ENCODE data around the gene OPHN1. TPM values are rescaled to one million over a fixed set of nuclear protein-coding genes. Genes with fewer than 3 reads are reported as not detected.

Gene OPHN1
- total and polyA plus RNA-seq, 4 donors, result 0.25 to 9.7 (median 4.9) TPM

DNA sequence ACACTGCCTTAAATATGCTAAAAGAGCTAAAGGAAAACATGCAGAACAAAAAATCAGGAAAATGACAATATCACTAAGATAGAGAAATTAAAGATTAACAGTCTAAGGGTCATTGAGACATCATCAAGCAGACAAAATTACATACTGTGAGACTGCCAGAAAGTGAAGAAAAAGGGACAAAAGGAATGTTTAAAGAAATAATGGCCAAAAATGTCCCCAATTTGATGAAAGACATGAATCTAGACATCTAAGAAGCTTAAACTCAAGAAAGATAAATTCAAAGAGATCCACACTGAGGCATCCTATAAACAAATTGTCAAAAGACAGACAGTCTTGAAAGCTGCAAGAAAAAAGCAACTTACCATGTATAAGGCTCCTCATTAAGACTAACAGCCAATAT, 63.7 kb downstream of the OPHN1 start:
- Histone ChIP-seq H3K36me3 (ENCODE audit: control insufficient read depth in 1 of 2, insufficient read depth in 2 of 2, low read length in 1 of 2) (no peaks in the 10 kb centered on the region), H3K9me3 (ENCODE audit: control insufficient read depth, low read length) (peaks cover 1% of the 10 kb centered on the region), H3K27ac (ENCODE audit: low read depth in 1 of 2, low read length in 2 of 2) (no peak overlapping the region), H3K4me1 (ENCODE audit: control insufficient read depth in 1 of 2, insufficient read depth in 2 of 2, low read length in 2 of 2) (no peaks in the 10 kb centered on the region), H3K27me3 (ENCODE audit: control insufficient read depth in 1 of 2, insufficient read depth in 2 of 2, low read length in 1 of 2) (no peaks in the 10 kb centered on the region), H3K4me3 (ENCODE audit: low read length in 2 of 2) (no peak overlapping the region)
- DNase-seq, result no peak
- intact Hi-C loops (cut with DNase I), result no loop called here
- ATAC-seq (ENCODE audit: low FRiP score), result no peak

DNA sequence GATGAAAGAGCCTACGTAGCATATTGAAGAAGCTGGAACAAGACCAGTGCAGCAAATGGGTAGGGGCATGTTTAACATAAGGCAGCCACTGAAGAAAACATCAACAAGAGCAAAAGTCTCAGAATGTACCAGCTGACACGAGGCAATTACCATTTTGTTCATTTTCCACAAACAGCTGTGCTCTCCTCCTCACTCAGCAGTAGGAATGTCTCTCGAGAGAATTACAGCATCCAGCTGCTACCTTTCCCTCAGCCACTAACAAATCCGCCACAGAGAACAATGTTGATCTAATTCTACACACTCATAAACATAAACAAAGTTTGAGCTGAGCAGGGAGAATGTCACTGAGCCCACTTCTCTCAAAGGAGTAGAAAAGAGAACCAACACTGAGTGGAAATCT, 68.0 kb downstream of the OPHN1 start:
- no peaks in the 10 kb centered on the region for H3K4me1 ChIP-seq (ENCODE audit: control insufficient read depth in 1 of 2, insufficient read depth in 2 of 2, low read length in 2 of 2)
- no peaks in the 10 kb centered on the region for H3K36me3 ChIP-seq (ENCODE audit: control insufficient read depth in 1 of 2, insufficient read depth in 2 of 2, low read length in 1 of 2)
- 52 to 78% methylated on average over 4 of the region's 4 CpGs for WGBS, 2 donors
- H3K4me3 ChIP-seq (ENCODE audit: low read length in 2 of 2), result no peak overlapping the region
- H3K9me3 ChIP-seq (ENCODE audit: control insufficient read depth, low read length), result peaks cover 1% of the 10 kb centered on the region
- no peaks in the 10 kb centered on the region for H3K27me3 ChIP-seq (ENCODE audit: control insufficient read depth in 1 of 2, insufficient read depth in 2 of 2, low read length in 1 of 2)
- H3K27ac ChIP-seq (ENCODE audit: low read depth in 1 of 2, low read length in 2 of 2), result no peak overlapping the region
- DNase-seq (no peak), ATAC-seq (ENCODE audit: low FRiP score) (no peak)
- intact Hi-C loops (cut with DNase I), result no loop called here

DNA sequence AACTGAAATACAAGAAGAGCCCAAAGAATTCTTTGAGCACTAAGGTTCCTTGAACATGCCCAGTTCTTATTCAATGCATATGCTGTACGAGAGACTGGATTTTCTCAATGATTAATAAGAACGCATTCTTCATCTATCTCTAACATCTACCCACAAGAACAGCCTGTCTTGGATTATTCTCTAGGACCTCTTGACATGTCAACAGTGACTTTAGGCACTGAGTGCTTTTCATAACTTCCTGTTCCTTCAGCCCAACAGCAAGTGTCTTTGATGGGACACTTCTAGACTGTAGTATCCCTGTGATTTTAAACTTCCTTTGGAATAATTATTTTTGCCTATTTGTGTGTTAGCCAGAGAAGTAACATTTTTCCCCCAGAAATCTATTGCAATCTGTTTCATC, 69.3 kb downstream of the OPHN1 start:
- Histone ChIP-seq H3K36me3 (ENCODE audit: control insufficient read depth in 1 of 2, insufficient read depth in 2 of 2, low read length in 1 of 2) (no peaks in the 10 kb centered on the region), H3K9me3 (ENCODE audit: control insufficient read depth, low read length) (no peaks in the 10 kb centered on the region), H3K4me3 (ENCODE audit: low read length in 2 of 2) (no peak overlapping the region), H3K4me1 (ENCODE audit: control insufficient read depth in 1 of 2, insufficient read depth in 2 of 2, low read length in 2 of 2) (no peaks in the 10 kb centered on the region), H3K27me3 (ENCODE audit: control insufficient read depth in 1 of 2, insufficient read depth in 2 of 2, low read length in 1 of 2) (no peaks in the 10 kb centered on the region), H3K27ac (ENCODE audit: low read depth in 1 of 2, low read length in 2 of 2) (no peak overlapping the region)
- WGBS, 2 donors, result 82% methylated on average over 2 of the region's 2 CpGs
- ATAC-seq (ENCODE audit: low FRiP score) (no peak), DNase-seq (no peak)
- intact Hi-C loops (cut with DNase I), result no loop called here

DNA sequence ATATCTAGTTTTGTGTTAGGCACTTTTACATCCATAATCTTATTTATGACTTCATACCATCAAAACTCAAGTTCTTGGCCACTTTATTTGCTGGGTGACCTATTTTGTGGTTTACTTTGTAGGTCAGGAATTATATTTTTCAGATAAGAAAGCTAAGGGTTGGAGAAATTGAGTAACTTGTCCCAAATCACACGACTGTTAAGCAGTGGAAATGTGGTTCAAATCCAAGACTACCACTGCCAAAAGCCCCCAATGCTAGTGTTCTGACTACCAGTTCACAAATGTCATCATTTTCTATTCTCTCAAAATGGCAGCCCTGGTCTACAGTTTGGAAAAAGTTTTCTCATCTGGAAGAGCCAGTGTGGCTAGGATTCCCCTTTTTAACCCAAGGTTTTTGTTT, 74.6 kb downstream of the OPHN1 start:
- ATAC-seq (ENCODE audit: low FRiP score) (no peak), DNase-seq (no peak)
- Histone ChIP-seq H3K27ac (ENCODE audit: low read depth in 1 of 2, low read length in 2 of 2) (no peak overlapping the region), H3K9me3 (ENCODE audit: control insufficient read depth, low read length) (no peaks in the 10 kb centered on the region), H3K4me1 (ENCODE audit: control insufficient read depth in 1 of 2, insufficient read depth in 2 of 2, low read length in 2 of 2) (no peaks in the 10 kb centered on the region), H3K27me3 (ENCODE audit: control insufficient read depth in 1 of 2, insufficient read depth in 2 of 2, low read length in 1 of 2) (no peaks in the 10 kb centered on the region), H3K36me3 (ENCODE audit: control insufficient read depth in 1 of 2, insufficient read depth in 2 of 2, low read length in 1 of 2) (no peaks in the 10 kb centered on the region), H3K4me3 (ENCODE audit: low read length in 2 of 2) (no peak overlapping the region)
- intact Hi-C loops (cut with DNase I), result no loop called here
- WGBS, 2 donors, result 10 to 19% methylated on average over 1 of the region's 1 CpG

DNA sequence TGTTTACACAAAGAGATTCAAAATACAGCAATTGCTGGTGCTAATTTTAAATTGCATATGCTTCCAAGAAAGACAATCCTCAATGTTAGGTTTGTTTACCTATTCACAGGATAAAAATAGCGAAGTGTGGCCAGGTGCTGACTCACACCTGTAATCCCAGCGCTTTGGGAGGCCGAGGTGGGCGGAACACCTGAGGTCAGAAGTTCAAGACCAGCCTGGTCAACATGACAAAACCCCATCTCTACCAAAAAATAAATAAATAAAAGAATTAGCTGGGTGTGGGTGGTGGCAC, 77.7 kb downstream of the OPHN1 start:
- Histone ChIP-seq H3K4me3 (ENCODE audit: low read length in 2 of 2) (no peak overlapping the region), H3K36me3 (ENCODE audit: control insufficient read depth in 1 of 2, insufficient read depth in 2 of 2, low read length in 1 of 2) (no peaks in the 10 kb centered on the region), H3K27me3 (ENCODE audit: control insufficient read depth in 1 of 2, insufficient read depth in 2 of 2, low read length in 1 of 2) (no peaks in the 10 kb centered on the region), H3K4me1 (ENCODE audit: control insufficient read depth in 1 of 2, insufficient read depth in 2 of 2, low read length in 2 of 2) (no peaks in the 10 kb centered on the region), H3K9me3 (ENCODE audit: control insufficient read depth, low read length) (no peaks in the 10 kb centered on the region), H3K27ac (ENCODE audit: low read depth in 1 of 2, low read length in 2 of 2) (no peak overlapping the region)
- WGBS, 2 donors, result 43 to 47% methylated on average over 4 of the region's 4 CpGs
- intact Hi-C loops (cut with DNase I), result no loop called here
- DNase-seq (no peak), ATAC-seq (ENCODE audit: low FRiP score) (no peak)

DNA sequence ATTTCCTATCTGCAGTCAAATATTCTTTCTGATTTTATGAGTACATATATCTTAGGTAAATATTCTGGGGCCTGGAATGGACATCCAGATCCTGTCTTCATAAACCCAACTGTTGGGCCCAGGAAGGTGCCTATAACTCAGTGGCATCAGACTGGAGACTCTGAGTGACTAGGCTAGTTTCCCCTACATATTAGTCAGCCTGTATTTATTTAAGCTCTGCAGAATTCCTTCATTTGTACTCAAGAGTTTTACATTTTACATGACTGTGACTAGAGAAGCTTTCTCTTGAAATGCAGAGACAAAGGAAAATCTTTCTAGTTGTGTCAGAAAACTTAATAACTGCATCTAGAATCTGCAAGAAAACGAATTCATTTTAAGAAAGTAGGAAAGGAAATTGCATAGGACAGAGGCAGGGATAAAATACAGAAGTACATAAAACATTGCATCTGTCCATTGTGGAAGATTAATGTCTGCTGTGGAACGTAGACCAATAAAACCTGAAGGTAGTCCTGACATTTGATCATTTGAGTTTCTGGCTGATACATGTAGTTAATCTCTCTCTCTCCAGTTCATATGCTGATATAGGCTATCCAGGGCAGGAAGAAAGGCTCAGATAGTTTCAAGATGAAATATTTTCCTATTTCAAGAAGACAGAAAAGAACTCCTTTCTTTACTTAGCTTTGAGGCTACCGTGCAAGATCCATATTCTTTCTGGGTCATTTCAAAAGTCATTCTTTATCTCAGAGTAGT, 78.2 kb downstream of the OPHN1 start:
- Histone ChIP-seq H3K27ac (ENCODE audit: low read depth in 1 of 2, low read length in 2 of 2) (no peak overlapping the region), H3K4me3 (ENCODE audit: low read length in 2 of 2) (no peak overlapping the region), H3K9me3 (ENCODE audit: control insufficient read depth, low read length) (no peaks in the 10 kb centered on the region), H3K27me3 (ENCODE audit: control insufficient read depth in 1 of 2, insufficient read depth in 2 of 2, low read length in 1 of 2) (no peaks in the 10 kb centered on the region), H3K4me1 (ENCODE audit: control insufficient read depth in 1 of 2, insufficient read depth in 2 of 2, low read length in 2 of 2) (no peaks in the 10 kb centered on the region), H3K36me3 (ENCODE audit: control insufficient read depth in 1 of 2, insufficient read depth in 2 of 2, low read length in 1 of 2) (no peaks in the 10 kb centered on the region)
- intact Hi-C loops (cut with DNase I), result no loop called here
- WGBS, 2 donors, result 12 to 19% methylated on average over 3 of the region's 3 CpGs
- ATAC-seq (ENCODE audit: low FRiP score) (no peak), DNase-seq (no peak)

DNA sequence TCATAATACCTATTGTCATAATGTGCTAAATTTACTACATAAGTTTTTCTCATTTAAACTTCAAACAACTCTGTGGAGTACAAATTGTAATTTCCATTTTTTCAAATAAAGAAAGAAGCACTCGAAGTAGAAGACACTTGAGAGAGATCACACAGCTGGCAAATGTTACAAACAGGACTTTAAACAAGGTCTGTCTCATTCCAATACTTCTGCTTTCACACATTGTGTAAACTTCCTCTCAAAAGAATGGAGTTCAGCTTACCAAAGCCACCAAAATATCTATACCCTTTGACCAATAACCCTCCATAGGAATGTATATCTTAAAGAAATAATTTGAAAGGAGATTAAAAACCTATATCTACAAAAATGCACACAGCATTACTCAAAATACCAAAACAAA, 88.3 kb downstream of the OPHN1 start:
- no peak for DNase-seq
- no peak overlapping the region for H3K4me3 ChIP-seq (ENCODE audit: low read length in 2 of 2)
- intact Hi-C loops (cut with DNase I), result no loop called here
- H3K9me3 ChIP-seq (ENCODE audit: control insufficient read depth, low read length), result no peaks in the 10 kb centered on the region
- H3K36me3 ChIP-seq (ENCODE audit: control insufficient read depth in 1 of 2, insufficient read depth in 2 of 2, low read length in 1 of 2), result no peaks in the 10 kb centered on the region
- no peak for ATAC-seq (ENCODE audit: low FRiP score)
- H3K27ac ChIP-seq (ENCODE audit: low read depth in 1 of 2, low read length in 2 of 2), result no peak overlapping the region
- H3K27me3 ChIP-seq (ENCODE audit: control insufficient read depth in 1 of 2, insufficient read depth in 2 of 2, low read length in 1 of 2), result no peaks in the 10 kb centered on the region
- no peaks in the 10 kb centered on the region for H3K4me1 ChIP-seq (ENCODE audit: control insufficient read depth in 1 of 2, insufficient read depth in 2 of 2, low read length in 2 of 2)
- 36 to 71% methylated on average over 1 of the region's 1 CpG for WGBS, 2 donors

DNA sequence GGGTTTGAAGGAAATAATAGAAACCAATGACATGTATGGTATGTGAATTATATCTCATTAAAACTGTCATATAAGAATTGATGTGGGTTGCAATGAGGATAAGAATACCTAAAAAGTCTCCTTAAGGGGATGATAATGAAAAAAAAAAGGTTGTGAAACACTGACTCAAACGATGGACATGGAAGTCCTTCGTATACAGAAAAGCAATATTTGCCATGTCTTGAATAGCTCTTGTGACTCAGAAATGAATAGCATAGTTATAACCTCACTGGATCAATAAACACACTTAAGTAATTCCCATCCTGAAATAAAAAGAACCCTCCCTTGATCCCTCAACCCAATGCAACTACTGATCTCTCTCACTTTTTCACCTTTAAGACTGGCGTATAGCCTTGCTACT, 89.7 kb downstream of the OPHN1 start:
- Histone ChIP-seq H3K4me1 (ENCODE audit: control insufficient read depth in 1 of 2, insufficient read depth in 2 of 2, low read length in 2 of 2) (no peaks in the 10 kb centered on the region), H3K27ac (ENCODE audit: low read depth in 1 of 2, low read length in 2 of 2) (no peak overlapping the region), H3K36me3 (ENCODE audit: control insufficient read depth in 1 of 2, insufficient read depth in 2 of 2, low read length in 1 of 2) (no peaks in the 10 kb centered on the region), H3K9me3 (ENCODE audit: control insufficient read depth, low read length) (no peaks in the 10 kb centered on the region), H3K4me3 (ENCODE audit: low read length in 2 of 2) (no peak overlapping the region), H3K27me3 (ENCODE audit: control insufficient read depth in 1 of 2, insufficient read depth in 2 of 2, low read length in 1 of 2) (no peaks in the 10 kb centered on the region)
- 87 to 95% methylated on average over 3 of the region's 3 CpGs for WGBS, 2 donors
- ATAC-seq (ENCODE audit: low FRiP score) (no peak), DNase-seq (no peak)
- intact Hi-C loops (cut with DNase I), result no loop called here

DNA sequence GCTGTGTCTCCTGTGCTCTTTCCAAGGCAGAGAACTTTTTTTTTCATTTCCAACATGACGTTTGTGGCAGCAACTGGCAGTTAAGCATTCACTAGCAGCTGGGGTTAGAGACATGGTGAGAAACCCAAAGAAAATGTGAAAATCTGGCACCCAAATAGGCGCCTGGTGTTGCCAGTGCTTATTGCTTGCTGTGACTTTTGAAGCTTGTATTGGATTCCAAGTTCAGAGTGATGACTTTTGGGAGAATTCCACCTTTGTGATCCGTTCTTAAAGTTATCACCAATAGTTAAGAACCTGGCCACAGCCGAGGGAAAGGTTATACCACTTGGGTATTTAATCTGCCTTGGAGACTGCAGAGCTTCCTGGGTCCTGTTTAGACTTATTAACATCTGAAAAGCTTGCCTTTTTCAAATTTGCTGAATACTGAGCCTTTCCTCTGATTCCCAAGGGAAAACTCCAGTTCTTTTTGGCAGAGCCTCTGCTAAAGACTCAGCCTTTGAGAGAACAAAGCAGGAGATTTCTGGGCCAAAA, 101.0 kb downstream of the OPHN1 start:
- no peaks in the 10 kb centered on the region for H3K27me3 ChIP-seq (ENCODE audit: control insufficient read depth in 1 of 2, insufficient read depth in 2 of 2, low read length in 1 of 2)
- no peak overlapping the region for H3K4me3 ChIP-seq (ENCODE audit: low read length in 2 of 2)
- DNase-seq, result no peak
- no peaks in the 10 kb centered on the region for H3K4me1 ChIP-seq (ENCODE audit: control insufficient read depth in 1 of 2, insufficient read depth in 2 of 2, low read length in 2 of 2)
- 7 to 14% methylated on average over 4 of the region's 4 CpGs for WGBS, 2 donors
- H3K9me3 ChIP-seq (ENCODE audit: control insufficient read depth, low read length), result no peaks in the 10 kb centered on the region
- H3K36me3 ChIP-seq (ENCODE audit: control insufficient read depth in 1 of 2, insufficient read depth in 2 of 2, low read length in 1 of 2), result no peaks in the 10 kb centered on the region
- intact Hi-C loops (cut with DNase I), result no loop called here
- peak; percentile 36 for ATAC-seq (ENCODE audit: low FRiP score)
- no peak overlapping the region for H3K27ac ChIP-seq (ENCODE audit: low read depth in 1 of 2, low read length in 2 of 2)
